ENCODE results near the gene NFKB2.

The NFKB2 gene

DNA sequence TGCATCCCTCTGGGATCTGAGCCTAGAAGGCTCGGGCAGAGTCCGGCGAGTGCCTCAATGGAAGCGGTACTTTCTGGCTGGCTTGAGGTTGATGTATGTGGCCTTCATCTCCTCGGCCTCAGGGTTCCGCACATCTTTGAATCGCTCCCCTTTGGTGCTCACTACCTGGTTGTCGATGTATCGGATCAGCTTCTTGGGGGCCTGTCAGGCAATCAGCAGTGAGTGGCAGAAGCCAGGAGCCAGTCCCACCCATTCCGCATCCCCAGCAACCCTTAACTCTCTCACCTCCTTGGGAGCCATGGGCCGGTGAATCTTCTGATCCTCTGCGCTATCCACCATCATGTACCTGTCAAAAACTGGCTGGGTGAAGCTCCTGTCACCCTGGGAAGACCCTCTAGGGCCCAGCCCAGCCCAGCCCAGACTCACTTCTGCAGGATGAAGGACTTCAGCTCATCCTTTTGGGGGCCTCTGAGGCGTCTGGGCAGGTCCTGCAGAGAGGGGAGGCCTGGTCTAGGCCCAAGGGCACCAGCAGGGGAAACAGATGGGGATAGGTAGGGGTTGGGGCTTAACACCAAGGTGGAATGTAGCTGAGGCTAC is 28.0 kb downstream of the NFKB2 start:
- H3K4me3 ChIP-seq (ENCODE audit: low read depth, low read length), result no peak overlapping the region
- TF ChIP-seq, protein P1, sequence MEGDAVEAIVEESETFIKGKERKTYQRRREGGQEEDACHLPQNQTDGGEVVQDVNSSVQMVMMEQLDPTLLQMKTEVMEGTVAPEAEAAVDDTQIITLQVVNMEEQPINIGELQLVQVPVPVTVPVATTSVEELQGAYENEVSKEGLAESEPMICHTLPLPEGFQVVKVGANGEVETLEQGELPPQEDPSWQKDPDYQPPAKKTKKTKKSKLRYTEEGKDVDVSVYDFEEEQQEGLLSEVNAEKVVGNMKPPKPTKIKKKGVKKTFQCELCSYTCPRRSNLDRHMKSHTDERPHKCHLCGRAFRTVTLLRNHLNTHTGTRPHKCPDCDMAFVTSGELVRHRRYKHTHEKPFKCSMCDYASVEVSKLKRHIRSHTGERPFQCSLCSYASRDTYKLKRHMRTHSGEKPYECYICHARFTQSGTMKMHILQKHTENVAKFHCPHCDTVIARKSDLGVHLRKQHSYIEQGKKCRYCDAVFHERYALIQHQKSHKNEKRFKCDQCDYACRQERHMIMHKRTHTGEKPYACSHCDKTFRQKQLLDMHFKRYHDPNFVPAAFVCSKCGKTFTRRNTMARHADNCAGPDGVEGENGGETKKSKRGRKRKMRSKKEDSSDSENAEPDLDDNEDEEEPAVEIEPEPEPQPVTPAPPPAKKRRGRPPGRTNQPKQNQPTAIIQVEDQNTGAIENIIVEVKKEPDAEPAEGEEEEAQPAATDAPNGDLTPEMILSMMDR (IDR thresholded peaks at IDR 0.05; ENCODE audit: borderline replicate concordance, insufficient read depth, low read depth, low read length), result no peak

DNA sequence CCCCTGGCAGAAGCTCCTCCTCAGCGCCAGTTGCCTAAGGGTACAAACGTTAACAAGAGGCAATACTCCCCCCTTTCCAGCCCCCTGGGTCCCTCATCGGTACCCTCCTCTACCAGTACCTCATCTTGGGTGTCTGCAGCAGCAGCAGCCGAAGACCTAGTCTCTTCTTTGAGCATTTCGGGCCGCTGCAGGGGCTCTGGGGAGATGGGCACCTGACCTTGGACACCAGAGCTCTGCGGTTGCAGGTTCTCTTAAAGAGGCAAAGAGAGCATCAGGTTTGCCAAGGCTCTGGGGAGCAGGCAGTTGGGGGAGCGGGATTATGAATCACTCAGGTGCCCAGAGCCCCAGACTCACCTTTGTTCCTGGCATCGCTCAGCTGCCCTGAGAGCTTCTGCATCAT is 28.6 kb downstream of the NFKB2 start:
- no peak overlapping the region for H3K4me3 ChIP-seq (ENCODE audit: low read depth, low read length)
- TF ChIP-seq, protein P1 (IDR thresholded peaks at IDR 0.05; ENCODE audit: borderline replicate concordance, insufficient read depth, low read depth, low read length), result no peak

DNA sequence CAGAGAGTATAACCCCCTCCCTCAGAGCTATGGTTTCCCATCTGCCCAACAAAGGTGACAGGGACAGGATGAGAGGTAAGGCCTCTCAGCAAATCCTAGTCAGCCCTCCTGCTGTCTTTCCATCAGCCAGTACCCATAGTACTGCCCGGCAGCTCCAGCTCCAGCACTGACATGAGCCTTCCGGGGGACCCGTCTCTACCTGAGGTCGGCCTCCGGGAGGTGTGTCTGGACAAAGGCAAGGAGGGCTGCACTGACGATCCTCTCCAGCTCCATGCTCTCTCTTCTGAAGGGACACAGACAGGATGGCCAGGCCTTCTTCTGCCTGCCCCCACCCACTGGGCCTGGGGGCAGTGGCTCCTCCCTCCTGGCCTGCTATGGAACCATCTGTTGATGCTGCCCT is 29.4 kb downstream of the NFKB2 start:
- TF ChIP-seq, protein P1 (IDR thresholded peaks at IDR 0.05; ENCODE audit: borderline replicate concordance, insufficient read depth, low read depth, low read length), result no peak
- H3K4me3 ChIP-seq (ENCODE audit: low read depth, low read length), result no peak overlapping the region

GRCh38 chr10:102425444-102425843 is 29.9 kb downstream of the NFKB2 start:
- H3K4me3 ChIP-seq (ENCODE audit: low read depth, low read length), result no peak overlapping the region
- TF ChIP-seq, protein P1 (IDR thresholded peaks at IDR 0.05; ENCODE audit: borderline replicate concordance, insufficient read depth, low read depth, low read length), result no peak

DNA sequence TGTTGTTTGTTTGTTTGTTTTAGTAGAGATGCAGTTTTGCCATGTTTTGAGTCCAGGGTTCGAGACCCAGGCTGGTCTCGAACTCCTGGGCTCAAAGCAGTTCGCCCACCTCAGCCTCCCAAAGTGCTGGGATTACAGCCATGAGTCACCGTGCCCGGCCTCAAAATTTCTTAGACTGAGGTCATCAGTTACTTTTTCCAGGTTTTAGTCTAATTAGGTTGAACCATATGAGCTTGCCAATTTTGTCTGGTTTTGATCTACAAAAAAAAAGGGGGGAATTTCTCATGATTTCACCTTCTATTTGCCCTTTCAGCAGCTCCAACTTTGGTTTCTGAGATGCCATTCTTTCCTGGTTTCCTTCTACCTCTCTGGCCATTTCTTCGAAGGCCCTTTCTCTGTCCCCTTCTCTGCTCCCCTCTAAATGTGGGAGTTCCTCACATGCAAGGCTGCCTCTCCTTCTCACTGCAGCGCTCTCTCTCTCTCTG is 31.3 kb downstream of the NFKB2 start:
- no peak overlapping the region for H3K4me3 ChIP-seq (ENCODE audit: low read depth, low read length)
- TF ChIP-seq, protein P1 (IDR thresholded peaks at IDR 0.05; ENCODE audit: borderline replicate concordance, insufficient read depth, low read depth, low read length), result no peak

GRCh38 chr10:102429468-102429867 is 34.0 kb downstream of the NFKB2 start:
- TF ChIP-seq, protein P1 (IDR thresholded peaks at IDR 0.05; ENCODE audit: borderline replicate concordance, insufficient read depth, low read depth, low read length), result no peak
- H3K4me3 ChIP-seq (ENCODE audit: low read depth, low read length), result no peak overlapping the region

DNA sequence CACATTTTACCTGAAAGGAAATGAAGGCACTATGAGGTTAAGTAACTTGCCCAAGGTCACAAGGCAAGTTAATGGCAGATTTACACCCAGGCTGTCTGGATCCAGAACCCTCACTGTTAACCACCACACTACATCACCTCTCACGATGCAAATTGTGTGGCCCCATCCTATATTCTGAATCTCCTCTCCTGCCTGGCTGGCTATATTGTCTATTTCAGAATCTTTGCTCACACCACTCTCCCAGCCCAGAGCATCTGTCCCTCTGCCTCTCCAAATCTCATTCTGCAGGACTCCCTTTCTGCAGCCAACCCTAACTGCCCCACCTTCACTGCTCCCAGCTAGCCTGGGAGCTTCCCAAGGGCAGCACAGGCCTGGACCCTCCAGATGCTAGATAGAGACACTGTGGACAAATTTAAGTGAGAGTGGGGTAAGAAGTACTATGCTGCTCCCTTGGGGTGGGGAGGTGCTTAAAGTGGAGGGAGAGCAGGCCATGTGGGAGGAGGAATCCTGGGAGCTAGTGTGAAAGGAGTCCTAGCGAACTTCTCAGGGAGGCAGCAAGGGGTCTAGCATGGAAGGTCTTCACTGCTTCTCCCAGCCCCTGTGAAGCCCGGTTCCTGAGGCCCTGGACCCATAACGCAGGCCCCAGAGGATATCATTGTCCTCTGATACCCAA is 36.1 kb downstream of the NFKB2 start:
- H3K4me3 ChIP-seq (ENCODE audit: low read depth, low read length), result peak overlapping the region; percentile 83
- TF ChIP-seq, protein P1 (IDR thresholded peaks at IDR 0.05; ENCODE audit: borderline replicate concordance, insufficient read depth, low read depth, low read length), result no peak
